Colon (tissue), 2 donors: ENCODE results near the gene CPHXL2.

ENCODE experiments used
- FAIRE-seq: peaks from 2 replicates; lab custom pipeline; 2012; peaks lifted over from hg19 to GRCh38; lab: Jason Lieb, UNC
- donor health status: control.
- donor health status: control.

CPHXL2 gene

GRCh38 chr16:75676909-75677308 is at the start of gene CPHXL2:
Gene CPHXL2, minus strand, starts transcription at chr16:75677009. Its CDS starts 10 bp downstream, at chr16:75676999.
- FAIRE-seq, result no peak

DNA sequence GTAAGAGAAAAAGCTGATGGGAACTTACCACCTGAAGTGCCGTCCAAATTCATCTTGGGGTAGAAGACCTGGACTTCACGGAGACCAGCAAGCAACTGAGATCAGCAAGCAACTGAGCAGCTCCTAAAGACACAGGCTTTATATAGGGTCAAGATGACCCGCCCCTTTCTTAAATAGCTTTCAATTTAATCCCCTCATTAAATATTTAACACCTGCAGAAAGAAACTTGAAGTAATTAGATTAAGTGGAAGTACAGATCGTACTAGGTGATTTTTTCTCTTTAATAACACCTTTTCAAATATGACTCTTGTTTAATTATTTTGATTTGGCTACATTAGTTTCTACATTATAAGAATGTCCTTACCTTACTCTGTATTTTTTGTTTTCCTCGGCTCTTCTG is 49.6 kb upstream of the CPHXL2 start, which contains the start of gene CPHXL:
CPHXL (minus strand) TSS at position 101 of the 400 bp plus-strand sequence; CDS start at position 53, 48 bp downstream.
- FAIRE-seq, result no peak

DNA sequence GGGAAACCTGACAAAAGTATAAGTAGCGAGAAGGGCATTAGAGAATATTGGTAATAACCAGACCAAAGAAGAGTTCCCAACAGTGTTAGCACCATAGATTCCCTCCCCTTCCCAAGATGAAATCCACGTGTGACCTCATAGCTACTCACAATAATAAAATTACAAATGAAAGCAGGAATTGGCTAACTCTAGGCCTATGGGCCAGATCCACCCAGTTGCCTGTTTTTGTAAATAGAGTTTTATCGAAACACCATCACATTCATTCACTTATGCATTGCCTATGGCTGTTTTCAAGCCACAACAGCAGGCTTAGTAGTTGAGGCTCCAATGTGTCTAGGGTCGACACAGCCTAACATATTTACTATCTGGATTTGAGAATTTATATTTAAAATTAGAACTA is 41.6 kb upstream of the CPHXL2 start:
- no peak for FAIRE-seq

DNA sequence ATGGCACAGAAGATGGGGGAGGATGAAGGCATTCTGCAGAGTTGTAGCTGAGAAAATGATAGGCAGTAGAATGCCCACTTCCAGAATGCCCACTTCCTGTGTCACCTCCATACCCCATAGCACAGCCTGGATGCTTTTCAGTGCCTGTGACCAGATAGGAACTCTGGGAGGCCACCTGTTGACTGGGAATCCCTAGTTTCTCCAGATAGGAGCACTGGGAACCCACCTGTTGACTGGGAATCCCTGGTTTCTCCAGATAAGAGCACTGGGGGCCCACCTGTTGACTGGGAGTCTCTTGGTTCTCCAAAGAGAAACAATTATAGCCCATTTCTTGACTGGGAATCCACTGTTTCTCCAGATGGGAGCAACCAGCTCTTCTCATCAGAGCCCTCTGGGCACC is 37.9 kb upstream of the CPHXL2 start:
- no peak for FAIRE-seq

DNA sequence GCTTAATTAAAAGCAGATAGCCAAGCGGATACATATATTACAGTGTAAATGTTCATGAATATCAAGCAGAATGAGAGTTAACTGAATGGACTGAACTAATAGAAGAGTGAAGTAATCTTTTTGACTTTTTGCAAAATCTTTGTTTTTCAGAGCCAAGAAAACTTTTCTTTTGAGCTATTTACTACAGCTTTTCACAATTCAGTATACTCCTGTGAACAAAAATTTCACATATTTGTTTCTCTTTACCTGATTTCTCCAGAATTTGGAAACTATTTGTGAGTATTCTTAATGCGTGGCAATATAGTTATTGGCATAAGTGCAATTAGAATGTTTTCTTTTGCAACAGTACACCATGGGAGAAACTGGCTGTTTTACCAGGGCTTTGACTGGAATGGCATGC is 33.5 kb upstream of the CPHXL2 start:
- FAIRE-seq, result no peak

- FAIRE-seq, result no peak
Observed at GRCh38 chr16:75703306-75703705, 26.5 kb upstream of the CPHXL2 start.

- no peak for FAIRE-seq
Observed at GRCh38 chr16:75702242-75702641, 25.4 kb upstream of the CPHXL2 start.

DNA sequence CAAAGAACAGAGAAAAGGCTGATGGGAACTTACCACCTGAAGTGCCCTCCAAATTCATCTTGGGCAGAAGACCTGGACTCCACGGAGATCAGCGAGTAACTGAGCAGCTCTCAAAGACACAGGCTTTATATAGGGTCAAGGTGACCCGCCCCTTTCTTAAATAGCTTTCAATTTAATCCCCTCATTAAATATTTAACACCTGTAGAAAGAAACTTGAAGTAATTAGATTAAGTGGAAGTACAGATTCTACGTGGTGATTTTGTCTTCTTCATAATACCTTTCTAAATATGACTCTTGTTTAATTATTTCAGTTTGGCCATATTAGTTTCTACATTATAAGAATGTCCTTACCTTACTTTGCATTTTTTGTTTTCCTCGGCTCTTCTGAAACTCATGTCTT is 24.6 kb upstream of the CPHXL2 start, which contains the start of gene DUXB:
DUXB (minus strand) TSS at position 101 of the 400 bp plus-strand sequence; CDS start at position 58, 43 bp downstream.
- no peak for FAIRE-seq

- FAIRE-seq, result no peak
Observed at GRCh38 chr16:75697571-75697970, 20.8 kb upstream of the CPHXL2 start.

GRCh38 chr16:75695708-75696107 is 18.9 kb upstream of the CPHXL2 start:
- no peak for FAIRE-seq

DNA sequence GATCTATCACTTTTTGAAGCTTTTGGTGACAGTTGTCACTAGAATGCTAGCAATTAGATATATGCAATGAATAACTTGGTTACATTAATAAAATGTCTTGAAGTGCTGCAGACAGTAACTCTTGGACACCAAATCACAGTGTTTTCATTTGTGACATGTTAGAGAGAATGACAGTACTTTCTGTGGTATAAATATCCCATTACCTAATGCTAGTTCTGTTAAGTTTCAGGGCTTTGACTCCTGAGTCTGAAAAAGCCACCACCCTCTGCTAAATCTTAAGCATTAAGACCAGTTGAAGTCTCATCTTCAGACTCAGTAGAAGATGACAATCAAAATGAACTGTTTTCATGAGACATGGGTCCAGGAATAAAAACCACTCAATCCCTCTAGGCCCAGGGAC is 10.6 kb upstream of the CPHXL2 start:
- no peak for FAIRE-seq

DNA sequence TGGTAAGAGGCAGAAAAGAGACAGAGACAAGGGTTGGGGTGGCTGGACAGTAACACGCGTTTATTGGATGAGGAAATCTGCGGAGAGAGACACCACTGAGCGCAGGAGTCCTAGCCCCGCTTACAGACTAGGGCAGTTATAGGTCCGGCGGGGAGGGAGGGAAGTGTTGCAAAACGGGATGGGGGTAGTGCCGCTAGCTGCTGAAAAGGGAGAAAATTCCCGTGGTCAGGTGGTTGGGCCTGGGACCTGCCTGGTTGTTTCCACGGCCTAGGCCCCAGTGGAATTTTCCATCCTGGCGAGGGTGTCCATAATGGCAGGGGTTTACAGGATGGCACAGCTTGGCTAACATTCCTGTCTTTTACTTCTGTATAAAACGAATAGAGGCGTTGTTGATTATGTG is 5.5 kb upstream of the CPHXL2 start:
- no peak for FAIRE-seq

DNA sequence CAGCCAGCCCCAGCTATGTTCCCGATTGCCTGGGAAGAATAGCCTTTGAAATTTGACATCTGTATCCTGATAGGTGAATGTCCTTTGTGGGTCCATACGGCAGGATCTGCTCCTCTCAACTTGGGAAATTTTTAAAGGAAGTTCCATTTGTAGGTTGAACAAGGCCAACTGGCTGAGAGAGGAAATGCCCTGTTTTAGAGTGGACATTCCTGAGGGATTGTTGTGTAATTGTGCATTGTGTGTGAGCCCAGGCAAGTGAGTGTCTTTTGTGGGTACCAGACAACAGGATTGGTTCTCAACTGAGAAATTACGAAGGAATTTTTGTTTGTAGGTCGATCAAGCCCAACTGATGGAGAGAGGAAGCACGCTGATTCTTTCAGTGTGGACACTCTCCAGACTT is 2.6 kb upstream of the CPHXL2 start:
- no peak for FAIRE-seq

DNA sequence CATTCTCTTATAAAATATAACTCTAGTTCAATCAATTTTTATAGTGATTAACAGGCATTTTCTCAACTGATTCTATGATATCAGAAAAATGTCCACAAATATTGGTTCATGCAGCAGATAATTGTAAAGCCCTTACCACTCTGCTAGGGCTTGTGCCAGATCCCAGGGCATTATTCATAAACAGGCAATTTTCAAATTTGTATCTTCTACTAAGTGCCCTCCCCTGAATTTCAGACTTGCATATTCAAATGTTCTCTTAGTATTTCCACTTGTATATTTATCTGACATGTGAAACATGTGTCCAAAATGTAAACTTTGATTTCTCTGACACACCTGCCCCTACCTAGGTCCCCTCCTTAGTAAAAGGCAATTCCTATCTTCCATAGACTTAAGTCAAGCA is 9.3 kb downstream of the CPHXL2 start:
- FAIRE-seq, result no peak

DNA sequence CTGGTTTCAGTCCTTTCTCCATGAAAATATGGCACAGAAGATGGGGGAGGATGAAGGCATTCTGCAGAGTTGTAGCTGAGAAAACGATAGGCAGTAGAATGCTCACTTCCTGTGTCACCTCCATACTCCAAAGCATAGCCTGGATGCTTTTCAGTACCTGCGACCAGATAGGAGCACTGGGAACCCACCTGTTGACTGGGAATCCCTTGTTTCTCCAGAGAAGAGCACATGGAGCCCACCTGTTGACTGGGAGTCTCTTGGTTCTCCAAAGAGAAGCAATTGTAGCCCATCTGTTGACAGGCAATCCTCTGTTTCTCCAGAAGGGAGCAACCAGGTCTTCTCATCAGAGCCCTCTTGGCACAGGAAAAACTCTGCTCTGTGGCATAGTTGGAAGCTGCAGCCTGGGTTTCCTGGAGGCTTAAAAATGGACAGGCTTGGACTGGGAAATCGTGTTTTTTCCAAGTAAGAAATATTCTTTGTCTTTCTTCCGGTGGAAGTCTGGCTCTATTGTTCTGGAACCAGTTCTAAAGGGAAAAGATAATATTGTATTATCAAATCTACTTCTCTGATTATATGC is 16.0 kb downstream of the CPHXL2 start:
- FAIRE-seq, result no peak

- no peak for FAIRE-seq
Observed at GRCh38 chr16:75660321-75660720, 16.5 kb downstream of the CPHXL2 start.

- FAIRE-seq, result no peak
Observed at GRCh38 chr16:75658175-75658574, 18.6 kb downstream of the CPHXL2 start.

GRCh38 chr16:75653922-75654321 is 22.9 kb downstream of the CPHXL2 start:
- FAIRE-seq, result no peak

GRCh38 chr16:75648265-75649076 is 28.3 kb downstream of the CPHXL2 start:
- no peak for FAIRE-seq

DNA sequence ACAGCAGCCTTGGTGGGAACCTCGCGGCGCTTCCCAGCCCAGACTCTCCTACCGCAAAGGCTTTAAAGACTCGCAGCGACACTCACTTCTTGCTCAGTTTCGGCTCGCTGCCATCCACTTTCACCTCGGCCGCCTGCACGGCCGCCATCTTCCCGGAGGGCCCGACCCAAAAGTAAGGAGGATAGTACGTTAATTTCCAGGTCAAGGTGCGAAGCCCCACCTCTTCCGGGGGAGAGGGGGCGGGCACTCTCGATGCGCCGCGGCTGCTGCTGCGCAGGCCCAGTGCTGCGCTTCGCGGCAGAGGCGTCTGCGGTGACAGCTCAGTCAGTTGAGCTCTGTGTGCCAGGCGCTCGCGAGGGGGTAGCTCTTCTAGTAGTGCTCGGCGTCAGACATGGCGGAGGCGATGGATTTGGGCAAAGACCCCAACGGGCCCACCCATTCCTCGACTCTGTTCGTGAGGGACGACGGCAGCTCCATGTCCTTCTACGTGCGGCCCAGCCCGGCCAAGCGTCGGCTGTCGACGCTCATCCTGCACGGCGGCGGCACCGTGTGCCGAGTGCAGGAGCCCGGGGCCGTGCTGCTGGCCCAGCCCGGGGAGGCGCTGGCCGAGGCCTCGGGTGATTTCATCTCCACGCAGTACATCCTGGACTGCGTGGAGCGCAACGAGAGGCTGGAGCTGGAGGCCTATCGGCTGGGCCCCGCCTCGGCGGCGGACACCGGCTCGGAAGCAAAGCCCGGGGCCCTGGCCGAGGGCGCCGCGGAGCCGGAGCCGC is 29.1 kb downstream of the CPHXL2 start, which contains the start of the genes KARS1 and TERF2IP:
KARS1 (minus strand) TSS at position 174 of the 773 bp plus-strand sequence; CDS start at position 148, 26 bp downstream.
TERF2IP (plus strand) TSS at position 282 of the 773 bp plus-strand sequence; CDS start at position 392, 110 bp downstream.
- FAIRE-seq, result no peak

DNA sequence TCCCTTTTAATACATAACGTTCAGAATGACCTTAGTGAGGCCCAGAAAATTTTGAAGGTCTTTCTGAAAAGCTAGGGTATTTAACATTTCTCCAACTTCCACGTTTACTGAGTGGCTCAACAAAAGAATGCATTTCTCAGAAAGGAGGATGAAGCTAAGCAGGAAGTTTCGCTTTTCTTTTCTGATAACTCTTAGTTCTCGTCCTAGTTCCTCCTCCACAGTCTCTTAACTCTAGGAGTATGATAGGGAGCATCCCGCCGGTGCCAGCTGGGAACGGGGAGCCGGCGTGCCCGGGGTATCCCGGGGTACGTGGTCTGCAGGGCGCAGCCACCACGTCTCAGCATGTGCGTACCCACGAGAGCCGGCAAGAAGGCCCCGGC is 29.7 kb downstream of the CPHXL2 start:
- no peak for FAIRE-seq

DNA sequence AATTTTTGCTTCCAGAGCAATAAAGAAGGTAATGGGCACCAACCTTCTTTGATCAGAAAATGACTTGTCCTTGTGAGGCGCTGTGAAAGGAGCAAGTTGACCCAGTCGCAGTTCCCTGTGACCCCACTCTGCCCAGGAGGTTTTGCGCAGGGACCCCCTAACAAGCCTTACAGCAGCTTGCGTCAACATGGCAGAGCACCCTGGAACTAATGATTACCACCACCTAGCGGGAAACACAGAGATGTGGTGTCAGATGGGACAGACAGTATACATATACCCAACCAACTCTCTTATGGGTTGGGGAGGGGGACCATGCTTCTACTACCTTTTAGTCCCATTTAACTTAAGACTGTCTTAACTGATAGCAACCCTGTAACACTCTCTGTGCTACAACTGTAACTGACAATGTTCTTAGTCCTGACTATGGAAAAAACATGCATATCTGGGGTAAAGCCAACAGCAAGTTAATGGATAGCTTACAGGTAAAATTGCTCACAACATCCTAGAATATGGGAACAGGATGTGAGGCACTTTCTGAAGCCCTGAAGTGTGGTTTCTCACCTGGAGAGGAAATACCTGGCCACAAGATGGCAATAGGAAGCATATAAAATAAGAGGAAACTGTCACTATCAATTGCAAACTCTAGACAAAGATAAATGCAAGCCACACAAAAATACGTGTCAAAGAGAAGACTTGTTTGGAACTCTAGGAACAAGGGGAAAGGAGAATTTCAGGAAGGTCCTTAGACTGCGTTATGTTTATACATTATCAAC is 32.4 kb downstream of the CPHXL2 start:
- FAIRE-seq, result no peak
